Erythroblast (primary cell): ENCODE measurements around the gene KPNB1.

Experiments used
- GATA1 ChIP-seq: IDR thresholded peaks from 2 replicates; pipeline ENCODE4 v1.6.1; 2011; ENCODE audit warnings: low read depth, mild to moderate bottlenecking, control low read depth, low read length, moderate library complexity
- POLR2A ChIP-seq: IDR thresholded peaks from 2 replicates; pipeline ENCODE4 v1.6.1; 2011; ENCODE audit warnings: mild to moderate bottlenecking, low read length

- TF ChIP-seq POLR2A = no peak
- TF ChIP-seq GATA1 = no peak
Measured at GRCh38 chr17:47640076-47640475, 9.6 kb upstream of the KPNB1 start.
